ENCODE measurements around the gene FRMD3.

FRMD3 gene

GRCh38 chr9:83322438-83322837 lies 215.8 kb downstream of the FRMD3 start:
- H3K4me3 ChIP-seq (ENCODE audit: extremely low read depth, insufficient read depth, low read length, poor library complexity, severe bottlenecking) = no peak overlapping the region
- no peaks in the 10 kb centered on the region for H3K36me3 ChIP-seq (ENCODE audit: control insufficient read depth, insufficient read depth, low read length)
- no peak overlapping the region for H3K27ac ChIP-seq (ENCODE audit: low read depth, low read length, severe bottlenecking)
- H3K9me3 ChIP-seq (ENCODE audit: control insufficient read depth, low read length) = peaks cover 7% of the 10 kb centered on the region
- peaks cover 7% of the 10 kb centered on the region for H3K4me1 ChIP-seq (ENCODE audit: control insufficient read depth, insufficient read depth, low read length, poor library complexity, severe bottlenecking)
- WGBS, 2 experiments (ENCODE audit: insufficient coverage in 2 of 2) = 100% methylated on average over 1 of the region's 1 CpG

DNA sequence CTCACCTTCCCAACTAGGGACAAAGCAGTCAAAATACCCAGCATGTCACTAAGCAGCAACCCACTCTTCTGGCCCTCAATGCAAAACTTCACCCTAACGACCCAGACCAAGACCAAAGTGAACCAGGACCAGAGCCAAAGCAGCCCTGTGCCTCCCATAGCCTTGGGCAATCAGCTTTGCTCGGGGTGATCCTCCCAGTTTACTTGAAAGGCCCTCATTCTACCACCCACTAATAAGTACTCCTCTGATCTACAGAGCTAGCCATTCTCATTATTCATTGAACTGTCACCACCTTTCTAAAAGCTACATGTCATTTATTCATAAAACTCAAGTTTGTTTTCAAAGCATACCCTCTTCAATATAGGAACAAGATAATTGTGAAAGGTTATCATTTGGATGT lies 221.0 kb downstream of the FRMD3 start:
- Histone ChIP-seq H3K27ac (ENCODE audit: low read depth, low read length, severe bottlenecking) (no peak overlapping the region), H3K4me3 (ENCODE audit: extremely low read depth, insufficient read depth, low read length, poor library complexity, severe bottlenecking) (no peak overlapping the region), H3K4me1 (ENCODE audit: control insufficient read depth, insufficient read depth, low read length, poor library complexity, severe bottlenecking) (no peaks in the 10 kb centered on the region), H3K36me3 (ENCODE audit: control insufficient read depth, insufficient read depth, low read length) (no peaks in the 10 kb centered on the region), H3K9me3 (ENCODE audit: control insufficient read depth, low read length) (no peaks in the 10 kb centered on the region)
- 46 to 78% methylated on average over 2 of the region's 2 CpGs for WGBS, 2 experiments (ENCODE audit: insufficient coverage in 2 of 2)

- Histone ChIP-seq H3K9me3 (ENCODE audit: control insufficient read depth, low read length) (no peaks in the 10 kb centered on the region), H3K4me1 (ENCODE audit: control insufficient read depth, insufficient read depth, low read length, poor library complexity, severe bottlenecking) (no peaks in the 10 kb centered on the region), H3K36me3 (ENCODE audit: control insufficient read depth, insufficient read depth, low read length) (no peaks in the 10 kb centered on the region), H3K4me3 (ENCODE audit: extremely low read depth, insufficient read depth, low read length, poor library complexity, severe bottlenecking) (no peak overlapping the region), H3K27ac (ENCODE audit: low read depth, low read length, severe bottlenecking) (no peak overlapping the region)
- WGBS, 2 experiments (ENCODE audit: insufficient coverage in 2 of 2) = 92 to 100% methylated on average over 4 of the region's 4 CpGs
These were observed 222.6 kb downstream of the FRMD3 start for GRCh38 chr9:83315649-83316048.

DNA sequence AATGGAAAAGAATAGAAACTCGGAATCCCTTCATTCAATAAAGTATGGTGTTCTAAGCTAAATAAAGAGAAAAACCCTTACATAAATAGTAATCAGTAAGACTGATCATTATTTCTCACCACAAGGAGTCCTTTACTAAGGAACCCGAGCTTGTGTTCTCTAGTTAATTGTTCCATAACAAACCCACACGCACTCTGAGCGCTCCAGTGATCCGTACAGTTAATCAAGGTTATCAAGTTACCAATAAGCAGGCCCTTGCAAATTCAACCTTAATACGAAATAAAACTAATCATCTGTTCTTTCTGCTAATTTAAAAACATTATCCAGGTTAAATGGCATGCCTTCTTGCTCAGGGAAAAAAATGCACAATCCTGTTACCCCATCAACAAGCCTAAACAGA lies 224.4 kb downstream of the FRMD3 start:
- 84 to 94% methylated on average over 5 of the region's 6 CpGs for WGBS, 2 experiments (ENCODE audit: insufficient coverage in 2 of 2)
- Histone ChIP-seq H3K9me3 (ENCODE audit: control insufficient read depth, low read length) (no peaks in the 10 kb centered on the region), H3K4me1 (ENCODE audit: control insufficient read depth, insufficient read depth, low read length, poor library complexity, severe bottlenecking) (no peaks in the 10 kb centered on the region), H3K4me3 (ENCODE audit: extremely low read depth, insufficient read depth, low read length, poor library complexity, severe bottlenecking) (no peak overlapping the region), H3K36me3 (ENCODE audit: control insufficient read depth, insufficient read depth, low read length) (no peaks in the 10 kb centered on the region), H3K27ac (ENCODE audit: low read depth, low read length, severe bottlenecking) (no peak overlapping the region)

GRCh38 chr9:83312537-83312936 lies 225.7 kb downstream of the FRMD3 start:
- no peaks in the 10 kb centered on the region for H3K36me3 ChIP-seq (ENCODE audit: control insufficient read depth, insufficient read depth, low read length)
- H3K4me1 ChIP-seq (ENCODE audit: control insufficient read depth, insufficient read depth, low read length, poor library complexity, severe bottlenecking) = no peaks in the 10 kb centered on the region
- H3K4me3 ChIP-seq (ENCODE audit: extremely low read depth, insufficient read depth, low read length, poor library complexity, severe bottlenecking) = no peak overlapping the region
- H3K9me3 ChIP-seq (ENCODE audit: control insufficient read depth, low read length) = no peaks in the 10 kb centered on the region
- WGBS, 2 experiments (ENCODE audit: insufficient coverage in 2 of 2) = 100% methylated on average over 4 of the region's 11 CpGs; no CpG with 5 or more reads in 1 of the 2 experiments
- H3K27ac ChIP-seq (ENCODE audit: low read depth, low read length, severe bottlenecking) = no peak overlapping the region

DNA sequence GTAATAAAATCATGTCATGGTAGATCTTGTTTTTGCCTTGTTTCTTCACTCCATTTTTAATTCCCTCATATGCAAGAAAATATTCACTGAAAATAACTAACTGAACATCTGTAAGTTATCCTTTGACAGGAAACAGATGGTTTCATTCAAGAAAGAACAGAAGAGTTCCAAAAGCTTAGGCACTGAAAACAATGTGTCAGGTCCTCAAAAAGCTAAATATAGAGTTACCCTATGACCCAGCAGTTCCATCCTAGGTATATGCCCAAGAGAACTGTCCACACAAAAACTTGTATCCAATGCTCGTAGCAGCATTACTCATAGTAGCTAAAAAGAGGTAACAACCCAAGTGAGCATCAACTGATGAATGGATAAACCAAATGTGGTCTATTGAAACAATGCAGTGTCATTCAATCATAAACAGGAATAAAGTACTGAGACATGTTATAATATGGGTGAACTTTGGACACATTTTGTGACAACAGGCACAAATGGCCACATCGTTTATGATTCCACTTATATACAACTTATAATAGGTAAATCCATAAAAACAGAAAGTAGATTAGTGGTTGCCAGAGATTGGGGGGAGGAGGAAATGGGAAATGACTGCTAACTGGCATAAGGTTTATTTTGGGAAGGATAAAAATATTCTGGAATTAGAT lies 231.0 kb downstream of the FRMD3 start:
- H3K9me3 ChIP-seq (ENCODE audit: control insufficient read depth, low read length) = no peaks in the 10 kb centered on the region
- no peak overlapping the region for H3K4me3 ChIP-seq (ENCODE audit: extremely low read depth, insufficient read depth, low read length, poor library complexity, severe bottlenecking)
- no peak overlapping the region for H3K27ac ChIP-seq (ENCODE audit: low read depth, low read length, severe bottlenecking)
- 86% methylated on average over 1 of the region's 2 CpGs; no CpG with 5 or more reads in 1 of the 2 experiments for WGBS, 2 experiments (ENCODE audit: insufficient coverage in 2 of 2)
- H3K36me3 ChIP-seq (ENCODE audit: control insufficient read depth, insufficient read depth, low read length) = no peaks in the 10 kb centered on the region
- H3K4me1 ChIP-seq (ENCODE audit: control insufficient read depth, insufficient read depth, low read length, poor library complexity, severe bottlenecking) = no peaks in the 10 kb centered on the region

- WGBS, 2 experiments (ENCODE audit: insufficient coverage in 2 of 2) = 81 to 85% methylated on average over 8 of the region's 8 CpGs
- no peaks in the 10 kb centered on the region for H3K36me3 ChIP-seq (ENCODE audit: control insufficient read depth, insufficient read depth, low read length)
- no peaks in the 10 kb centered on the region for H3K4me1 ChIP-seq (ENCODE audit: control insufficient read depth, insufficient read depth, low read length, poor library complexity, severe bottlenecking)
- no peak overlapping the region for H3K4me3 ChIP-seq (ENCODE audit: extremely low read depth, insufficient read depth, low read length, poor library complexity, severe bottlenecking)
- no peak overlapping the region for H3K27ac ChIP-seq (ENCODE audit: low read depth, low read length, severe bottlenecking)
- no peaks in the 10 kb centered on the region for H3K9me3 ChIP-seq (ENCODE audit: control insufficient read depth, low read length)
These were observed 233.5 kb downstream of the FRMD3 start for GRCh38 chr9:83304686-83305085.

DNA sequence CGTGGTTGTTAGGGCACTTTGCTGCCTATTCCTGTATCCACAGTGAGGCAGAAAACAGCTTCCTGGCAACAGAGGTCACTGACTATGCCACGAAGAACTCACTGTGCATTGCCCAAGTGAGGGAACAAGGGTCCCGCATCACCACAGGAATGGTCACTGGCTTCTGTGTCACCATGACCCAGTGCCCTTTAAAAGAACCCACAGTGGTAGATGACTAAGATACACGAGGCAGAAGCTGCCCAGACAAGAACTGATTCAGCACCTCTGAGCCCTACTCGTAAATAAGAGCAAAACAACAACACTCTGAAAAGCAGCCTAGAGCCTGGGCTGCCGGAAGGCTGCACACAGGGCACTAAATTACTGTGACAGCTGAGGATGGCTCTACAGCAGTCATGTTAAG lies 238.6 kb downstream of the FRMD3 start:
- WGBS, 2 experiments (ENCODE audit: insufficient coverage in 2 of 2) = 68 to 81% methylated on average over 6 of the region's 6 CpGs
- Histone ChIP-seq H3K36me3 (ENCODE audit: control insufficient read depth, insufficient read depth, low read length) (no peaks in the 10 kb centered on the region), H3K4me1 (ENCODE audit: control insufficient read depth, insufficient read depth, low read length, poor library complexity, severe bottlenecking) (no peaks in the 10 kb centered on the region), H3K27ac (ENCODE audit: low read depth, low read length, severe bottlenecking) (no peak overlapping the region), H3K4me3 (ENCODE audit: extremely low read depth, insufficient read depth, low read length, poor library complexity, severe bottlenecking) (no peak overlapping the region), H3K9me3 (ENCODE audit: control insufficient read depth, low read length) (no peaks in the 10 kb centered on the region)

GRCh38 chr9:83299094-83299493 lies 239.1 kb downstream of the FRMD3 start:
- no peak overlapping the region for H3K4me3 ChIP-seq (ENCODE audit: extremely low read depth, insufficient read depth, low read length, poor library complexity, severe bottlenecking)
- no peak overlapping the region for H3K27ac ChIP-seq (ENCODE audit: low read depth, low read length, severe bottlenecking)
- H3K36me3 ChIP-seq (ENCODE audit: control insufficient read depth, insufficient read depth, low read length) = no peaks in the 10 kb centered on the region
- no CpG with 5 or more reads among the region's 2 CpGs for WGBS, 2 experiments (ENCODE audit: insufficient coverage in 2 of 2)
- no peaks in the 10 kb centered on the region for H3K4me1 ChIP-seq (ENCODE audit: control insufficient read depth, insufficient read depth, low read length, poor library complexity, severe bottlenecking)
- no peaks in the 10 kb centered on the region for H3K9me3 ChIP-seq (ENCODE audit: control insufficient read depth, low read length)

- Histone ChIP-seq H3K36me3 (ENCODE audit: control insufficient read depth, insufficient read depth, low read length) (no peaks in the 10 kb centered on the region), H3K4me3 (ENCODE audit: extremely low read depth, insufficient read depth, low read length, poor library complexity, severe bottlenecking) (no peak overlapping the region), H3K9me3 (ENCODE audit: control insufficient read depth, low read length) (no peaks in the 10 kb centered on the region), H3K27ac (ENCODE audit: low read depth, low read length, severe bottlenecking) (no peak overlapping the region), H3K4me1 (ENCODE audit: control insufficient read depth, insufficient read depth, low read length, poor library complexity, severe bottlenecking) (no peaks in the 10 kb centered on the region)
- WGBS, 2 experiments (ENCODE audit: insufficient coverage in 2 of 2) = 86% methylated on average over 1 of the region's 2 CpGs; no CpG with 5 or more reads in 1 of the 2 experiments
These were observed 242.1 kb downstream of the FRMD3 start for GRCh38 chr9:83296123-83296522.

GRCh38 chr9:83294816-83295215 lies 243.4 kb downstream of the FRMD3 start:
- H3K27ac ChIP-seq (ENCODE audit: low read depth, low read length, severe bottlenecking) = no peak overlapping the region
- no peak overlapping the region for H3K4me3 ChIP-seq (ENCODE audit: extremely low read depth, insufficient read depth, low read length, poor library complexity, severe bottlenecking)
- H3K4me1 ChIP-seq (ENCODE audit: control insufficient read depth, insufficient read depth, low read length, poor library complexity, severe bottlenecking) = no peaks in the 10 kb centered on the region
- H3K36me3 ChIP-seq (ENCODE audit: control insufficient read depth, insufficient read depth, low read length) = no peaks in the 10 kb centered on the region
- WGBS, 2 experiments (ENCODE audit: insufficient coverage in 2 of 2) = 83 to 100% methylated on average over 1 to 2 of the region's 2 CpGs
- H3K9me3 ChIP-seq (ENCODE audit: control insufficient read depth, low read length) = no peaks in the 10 kb centered on the region

All from mesodermal cell (in vitro differentiated cells).